WTC11 (cell line): Measurements from ENCODE around the gene FANK1. TPM values are rescaled to one million over a fixed set of nuclear protein-coding genes. Genes with fewer than 3 reads are reported as not detected.

Experiments
- ATAC-seq: fragments of 200-7000 bp; cut with Tn5 transposase; 2 replicates; pipeline ENCODE4 v1.10.0; 2021; ENCODE audit warnings: mild to moderate bottlenecking, moderate library complexity
- CTCF ChIA-PET: fragments of 300-600 bp; sonication (Branson Sonifier 250); formaldehyde crosslinking; loops from one replicate; lab custom pipeline; 2021; ENCODE audit warnings: antibody characterized with exemption; lab: Charles Lee
- POLR2A ChIA-PET: fragments of 350-600 bp; sonication (Branson Sonifier 250); formaldehyde crosslinking; loops from one replicate; lab custom pipeline; 2021; ENCODE audit warnings: antibody characterized with exemption; lab: Charles Lee
- DNase-seq: peaks from one replicate; pipeline ENCODE4 v3.0.0; 2021; ENCODE audit warnings: low spot score
- H3K27ac Mint-ChIP-seq: 2 replicates; pipeline ENCODE4 v1.8.0; 2021; ENCODE audit warnings: mixed read lengths
- H3K27me3 Mint-ChIP-seq: 2 replicates; pipeline ENCODE4 v1.8.0; 2021; ENCODE audit warnings: low read depth, mild to moderate bottlenecking, moderate library complexity, mixed read lengths
- H3K36me3 Mint-ChIP-seq: 2 replicates; pipeline ENCODE4 v1.8.0; 2021; ENCODE audit warnings: mixed read lengths
- H3K4me1 Mint-ChIP-seq: 2 replicates; pipeline ENCODE4 v1.8.0; 2022; ENCODE audit warnings: mixed read lengths
- H3K4me3 Mint-ChIP-seq: 2 replicates; pipeline ENCODE4 v1.8.0; 2021; ENCODE audit warnings: mild to moderate bottlenecking, moderate library complexity, mixed read lengths
- H3K9me3 Mint-ChIP-seq: 2 replicates; pipeline ENCODE4 v1.8.0; 2021; ENCODE audit warnings: mixed read lengths
- AR ChIP-seq: fragments of 250-450 bp; sonication (Bioruptor Pico); IDR thresholded peaks from 2 replicates; pipeline ENCODE4 v1.9.0; 2021; ENCODE audit warnings: mild to moderate bottlenecking
- ESRRA ChIP-seq: sonication (generic); formaldehyde crosslinking; IDR thresholded peaks from 2 replicates; pipeline ENCODE4 v1.8.1; 2022; ENCODE audit warnings: mild to moderate bottlenecking, missing genetic modification reagents, borderline replicate concordance
- FOXJ3 ChIP-seq: sonication (generic); formaldehyde crosslinking; IDR thresholded peaks from 2 replicates; pipeline ENCODE4 v1.9.0; 2021; ENCODE audit warnings: missing genetic modification reagents, mild to moderate bottlenecking, borderline replicate concordance
- GRHL2 ChIP-seq: fragments of 250-450 bp; sonication (Bioruptor Pico); IDR thresholded peaks from 2 replicates; pipeline ENCODE4 v1.8.0; 2022; ENCODE audit warnings: mild to moderate bottlenecking, moderate library complexity; ENCODE audit not compliant: insufficient replicate concordance, severe bottlenecking
- HMGXB4 ChIP-seq: sonication (generic); formaldehyde crosslinking; IDR thresholded peaks from 2 replicates; pipeline ENCODE4 v1.8.1; 2023; ENCODE audit warnings: mild to moderate bottlenecking, moderate library complexity, missing genetic modification reagents
- MYBL2 ChIP-seq: sonication (generic); formaldehyde crosslinking; IDR thresholded peaks from 2 replicates; pipeline ENCODE4 v1.8.1; 2023; ENCODE audit warnings: mild to moderate bottlenecking, moderate library complexity, missing genetic modification reagents
- NR1H2 ChIP-seq: sonication (generic); formaldehyde crosslinking; IDR thresholded peaks from 2 replicates; pipeline ENCODE4 v1.9.0; 2021; ENCODE audit warnings: mild to moderate bottlenecking, moderate library complexity, missing genetic modification reagents
- NR2C2 ChIP-seq: sonication (generic); formaldehyde crosslinking; IDR thresholded peaks from 2 replicates; pipeline ENCODE4 v1.8.0; 2022; ENCODE audit warnings: mild to moderate bottlenecking, missing genetic modification reagents
- PRRX2 ChIP-seq: fragments of 250-450 bp; sonication (Bioruptor Pico); IDR thresholded peaks from 2 replicates; pipeline ENCODE4 v1.8.0; 2021; ENCODE audit warnings: mild to moderate bottlenecking
- SMAD3 ChIP-seq: sonication (generic); formaldehyde crosslinking; IDR thresholded peaks from 2 replicates; pipeline ENCODE4 v1.8.0; 2022; ENCODE audit warnings: missing genetic modification reagents, mild to moderate bottlenecking, borderline replicate concordance
- ZBTB21 ChIP-seq: sonication (generic); formaldehyde crosslinking; IDR thresholded peaks from 2 replicates; pipeline ENCODE4 v1.8.1; 2023; ENCODE audit warnings: mild to moderate bottlenecking, missing genetic modification reagents, borderline replicate concordance
- ZNF138 ChIP-seq: sonication (generic); formaldehyde crosslinking; conservative IDR thresholded peaks from 2 replicates; pipeline ENCODE4 v1.8.1; 2022; ENCODE audit warnings: mild to moderate bottlenecking, moderate library complexity, missing genetic modification reagents
- ZNF532 ChIP-seq: fragments of 250-450 bp; sonication (Bioruptor Pico); IDR thresholded peaks from 2 replicates; pipeline ENCODE4 v1.9.0; 2021; ENCODE audit warnings: mild to moderate bottlenecking, borderline replicate concordance
- total RNA-seq: library from RNA; stranded (reverse); gene quantifications from 3 replicates; pipeline ENCODE4 v1.2.3, GENCODE V29; 2021
- TF ChIP-seq, protein P1 (sequence below): sonication (generic); formaldehyde crosslinking; conservative IDR thresholded peaks from 2 replicates; pipeline ENCODE4 v1.8.1; 2022; ENCODE audit warnings: mild to moderate bottlenecking, missing genetic modification reagents
- TF ChIP-seq, protein P2 (sequence below): fragments of 250-450 bp; sonication (Bioruptor Pico); IDR thresholded peaks from 2 replicates; pipeline ENCODE4 v1.9.0; 2021; ENCODE audit warnings: mild to moderate bottlenecking
- TF ChIP-seq, protein P3 (sequence below): sonication (generic); formaldehyde crosslinking; IDR thresholded peaks from 2 replicates; pipeline ENCODE4 v1.8.1; 2022; ENCODE audit warnings: mild to moderate bottlenecking, moderate library complexity, missing genetic modification reagents
- TF ChIP-seq, protein P4 (sequence below): sonication (generic); formaldehyde crosslinking; IDR thresholded peaks from 2 replicates; pipeline ENCODE4 v1.8.1; 2022; ENCODE audit warnings: mild to moderate bottlenecking, missing genetic modification reagents, moderate library complexity, borderline replicate concordance

The FANK1 gene
- total RNA-seq, 1 experiment from 2014 or later: 3.4 TPM

DNA sequence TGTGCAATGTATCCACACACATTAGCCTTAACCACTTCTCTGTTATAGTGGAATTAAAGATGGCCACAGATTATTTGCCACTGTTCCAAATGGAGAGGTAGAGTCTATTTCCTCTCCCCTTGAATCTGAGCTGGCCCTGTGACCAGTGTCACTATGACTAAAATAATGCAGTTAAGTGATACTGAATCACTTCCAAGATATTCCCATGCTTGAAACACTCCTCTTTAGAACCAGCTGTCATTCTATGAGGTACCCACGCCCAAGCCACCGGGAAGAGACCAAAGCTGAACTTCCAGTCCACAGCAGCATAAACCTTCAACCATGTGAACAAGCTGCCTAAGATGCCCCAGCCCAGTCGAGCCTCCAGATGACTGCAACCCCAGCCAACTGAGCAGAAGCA, 13.2 kb upstream of the FANK1 start (continued):
- TF ChIP-seq AR (CRISPR knock-in tag) (no peak), ESRRA (no peak), NR2C2 (no peak), GRHL2 (CRISPR knock-in tag) (no peak)

DNA sequence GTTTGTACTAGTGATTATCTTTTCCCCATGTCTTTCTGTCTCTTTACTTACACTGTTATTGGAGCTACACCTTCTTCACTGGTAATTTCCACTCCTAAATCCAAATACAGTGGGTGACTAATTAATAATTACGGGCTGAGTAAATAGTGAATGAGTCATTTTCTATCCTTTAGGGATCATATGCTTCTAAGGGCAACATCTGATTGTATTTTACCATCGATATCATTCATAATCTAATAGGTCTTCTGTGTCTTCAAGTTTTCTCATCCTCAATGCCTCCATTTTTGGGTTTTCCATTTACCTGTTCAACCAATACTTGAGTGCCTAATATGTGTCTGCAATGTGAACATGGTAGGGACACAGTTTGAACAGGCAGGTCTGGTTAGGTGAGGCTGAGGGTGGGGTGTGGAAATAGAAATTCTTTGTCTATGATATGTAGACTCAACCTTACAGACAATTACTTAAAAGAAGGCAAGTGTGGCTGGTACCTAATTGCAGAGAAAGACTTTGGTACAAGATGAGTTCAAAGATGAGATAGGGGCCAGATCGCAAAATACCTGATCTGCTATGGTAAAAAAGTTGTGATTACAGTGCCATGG, 9.4 kb upstream of the FANK1 start:
- H3K4me3 Mint-ChIP-seq: no peak overlapping the region
- peaks cover 5% of the 10 kb centered on the region for H3K4me1 Mint-ChIP-seq
- peaks cover 6% of the 10 kb centered on the region for H3K36me3 Mint-ChIP-seq
- no peak for DNase-seq
- no peak overlapping the region for H3K27ac Mint-ChIP-seq
- POLR2A ChIA-PET: no interaction called here
- CTCF ChIA-PET: no interaction called here
- ATAC-seq: no peak
- peaks cover 3% of the 10 kb centered on the region; the same call in 1 of the 2 replicates for H3K9me3 Mint-ChIP-seq
- no peaks in the 10 kb centered on the region; the same call in 1 of the 2 replicates for H3K27me3 Mint-ChIP-seq
- TF ChIP-seq, protein P1, sequence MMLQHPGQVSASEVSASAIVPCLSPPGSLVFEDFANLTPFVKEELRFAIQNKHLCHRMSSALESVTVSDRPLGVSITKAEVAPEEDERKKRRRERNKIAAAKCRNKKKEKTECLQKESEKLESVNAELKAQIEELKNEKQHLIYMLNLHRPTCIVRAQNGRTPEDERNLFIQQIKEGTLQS: no peak
- TF ChIP-seq HMGXB4 (no peak), MYBL2 (CRISPR knock-in tag) (no peak), AR (CRISPR knock-in tag) (no peak), NR1H2 (CRISPR knock-in tag) (no peak), ZNF138 (CRISPR knock-in tag) (no peak), SMAD3 (CRISPR knock-in tag) (no peak), FOXJ3 (CRISPR knock-in tag) (no peak), ZBTB21 (CRISPR knock-in tag) (no peak), PRRX2 (CRISPR knock-in tag) (no peak), ZNF532 (CRISPR knock-in tag) (no peak)
- TF ChIP-seq, protein P2, sequence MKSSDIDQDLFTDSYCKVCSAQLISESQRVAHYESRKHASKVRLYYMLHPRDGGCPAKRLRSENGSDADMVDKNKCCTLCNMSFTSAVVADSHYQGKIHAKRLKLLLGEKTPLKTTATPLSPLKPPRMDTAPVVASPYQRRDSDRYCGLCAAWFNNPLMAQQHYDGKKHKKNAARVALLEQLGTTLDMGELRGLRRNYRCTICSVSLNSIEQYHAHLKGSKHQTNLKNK: no peak
- TF ChIP-seq, protein P3, sequence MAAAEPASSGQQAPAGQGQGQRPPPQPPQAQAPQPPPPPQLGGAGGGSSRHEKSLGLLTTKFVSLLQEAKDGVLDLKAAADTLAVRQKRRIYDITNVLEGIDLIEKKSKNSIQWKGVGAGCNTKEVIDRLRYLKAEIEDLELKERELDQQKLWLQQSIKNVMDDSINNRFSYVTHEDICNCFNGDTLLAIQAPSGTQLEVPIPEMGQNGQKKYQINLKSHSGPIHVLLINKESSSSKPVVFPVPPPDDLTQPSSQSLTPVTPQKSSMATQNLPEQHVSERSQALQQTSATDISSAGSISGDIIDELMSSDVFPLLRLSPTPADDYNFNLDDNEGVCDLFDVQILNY: no peak
- TF ChIP-seq, protein P4, sequence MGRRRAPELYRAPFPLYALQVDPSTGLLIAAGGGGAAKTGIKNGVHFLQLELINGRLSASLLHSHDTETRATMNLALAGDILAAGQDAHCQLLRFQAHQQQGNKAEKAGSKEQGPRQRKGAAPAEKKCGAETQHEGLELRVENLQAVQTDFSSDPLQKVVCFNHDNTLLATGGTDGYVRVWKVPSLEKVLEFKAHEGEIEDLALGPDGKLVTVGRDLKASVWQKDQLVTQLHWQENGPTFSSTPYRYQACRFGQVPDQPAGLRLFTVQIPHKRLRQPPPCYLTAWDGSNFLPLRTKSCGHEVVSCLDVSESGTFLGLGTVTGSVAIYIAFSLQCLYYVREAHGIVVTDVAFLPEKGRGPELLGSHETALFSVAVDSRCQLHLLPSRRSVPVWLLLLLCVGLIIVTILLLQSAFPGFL: no peak
